K562 (cell line): ENCODE measurements around the gene FH. TPM values are rescaled to one million over a fixed set of nuclear protein-coding genes. Genes with fewer than 3 reads are reported as not detected.

Experiments
- CEBPG ChIP-seq, 3 experiments: fragments of 200-800 bp in 1 of 3; sonication (Bioruptor generic) in 1 of 3; sonication (generic) in 1 of 3; formaldehyde crosslinking in 1 of 3; IDR thresholded peaks in 2 of 3; conservative IDR thresholded peaks in 1 of 3; 2 replicates each; pipeline versions ENCODE4 v1.6.1 to v1.8.0; 2016 to 2022; ENCODE audit warnings: missing compliant biosample characterization in 2 of 3, missing genetic modification characterization in 2 of 3, mild to moderate bottlenecking in 1 of 3, missing genetic modification reagents in 1 of 3
- CSDE1 ChIP-seq, 2 experiments: fragments of 450-650 bp; IDR thresholded peaks; 2 replicates each; pipeline ENCODE4 v1.6.1; 2016; ENCODE audit warnings: mild to moderate bottlenecking in 1 of 2
- FOXJ3 ChIP-seq: sonication (generic); formaldehyde crosslinking; IDR thresholded peaks from 2 replicates; pipeline ENCODE4 v1.4.0; 2020; ENCODE audit warnings: mild to moderate bottlenecking, missing genetic modification reagents
- GABPB1 ChIP-seq: sonication (generic); formaldehyde crosslinking; IDR thresholded peaks from 2 replicates; pipeline ENCODE4 v1.8.0; 2022; ENCODE audit warnings: mild to moderate bottlenecking, missing genetic modification reagents
- GTF2F1 ChIP-seq: IDR thresholded peaks from 2 replicates; pipeline ENCODE4 v1.6.1; 2011; ENCODE audit warnings: low read depth, low read length, improper control_type of control experiment
- HNRNPUL1 ChIP-seq: fragments of 200-400 bp; formaldehyde crosslinking; IDR thresholded peaks from 2 replicates; pipeline ENCODE4 v1.6.1; 2017; ENCODE audit warnings: low read length
- KAT2B ChIP-seq: IDR thresholded peaks from one replicate; pipeline ENCODE4 v1.6.1; 2012; ENCODE audit warnings: low read depth, mild to moderate bottlenecking, control low read depth, inconsistent platforms, low read length, moderate library complexity
- MAZ ChIP-seq, 2 experiments: fragments of 450-650 bp in 1 of 2; sonication (generic) in 1 of 2; formaldehyde crosslinking; IDR thresholded peaks in 1 of 2; conservative IDR thresholded peaks in 1 of 2; 2 replicates each; pipeline versions ENCODE4 v1.4.0 to v1.5.0; 2020; ENCODE audit warnings: mild to moderate bottlenecking in 1 of 2, missing genetic modification reagents in 1 of 2
- MTF1 ChIP-seq: fragments of 250-450 bp; sonication (Bioruptor Pico); IDR thresholded peaks from 2 replicates; pipeline ENCODE4 v1.9.0; 2021; ENCODE audit warnings: moderate library complexity, mild to moderate bottlenecking, inconsistent platforms, borderline replicate concordance
- NCOA1 ChIP-seq: fragments of 450-650 bp; IDR thresholded peaks from 2 replicates; pipeline ENCODE4 v1.6.1; 2016; ENCODE audit warnings: low read depth
- NR3C1 ChIP-seq: sonication (generic); formaldehyde crosslinking; IDR thresholded peaks from 2 replicates; pipeline ENCODE4 v1.8.1; 2022; ENCODE audit warnings: missing genetic modification reagents
- POU5F1 ChIP-seq: fragments of 150-350 bp; IDR thresholded peaks from 2 replicates; pipeline ENCODE4 v1.6.1; 2014; ENCODE audit warnings: borderline replicate concordance, low read length, low read depth, mild to moderate bottlenecking; ENCODE audit not compliant: partially characterized antibody
- SIX5 ChIP-seq, 2 experiments: IDR thresholded peaks; 2 replicates each; pipeline ENCODE4 v1.6.1; 2011; ENCODE audit warnings: low read length in 2 of 2, borderline replicate concordance in 1 of 2, low read depth in 1 of 2, mild to moderate bottlenecking in 1 of 2, moderate library complexity in 1 of 2; ENCODE audit not compliant: insufficient read depth in 1 of 2
- STAG1 ChIP-seq: sonication (generic); formaldehyde crosslinking; IDR thresholded peaks from 2 replicates; pipeline ENCODE4 v1.5.0; 2020; ENCODE audit warnings: missing genetic modification reagents, borderline replicate concordance
- STAT5A ChIP-seq: IDR thresholded peaks from 2 replicates; pipeline ENCODE4 v1.6.1; 2012; ENCODE audit warnings: low read length, inconsistent platforms, borderline replicate concordance
- TAF7 ChIP-seq: fragments of 450-650 bp; IDR thresholded peaks from 2 replicates; pipeline ENCODE4 v1.6.1; 2016; ENCODE audit warnings: missing genetic modification characterization, missing compliant biosample characterization
- VEZF1 ChIP-seq: fragments of 200-800 bp; sonication (Bioruptor generic); IDR thresholded peaks from 2 replicates; pipeline ENCODE4 v1.6.1; 2017; ENCODE audit warnings: missing genetic modification characterization, missing compliant biosample characterization
- ZNF57 ChIP-seq: fragments of 450-650 bp; formaldehyde crosslinking; IDR thresholded peaks from 2 replicates; pipeline ENCODE4 v1.4.0; 2020; ENCODE audit warnings: mild to moderate bottlenecking, moderate library complexity
- ZNF589 ChIP-seq: fragments of 200-800 bp; sonication (Bioruptor generic); IDR thresholded peaks from 2 replicates; pipeline ENCODE4 v1.6.1; 2016; ENCODE audit warnings: low read depth, missing genetic modification characterization, missing compliant biosample characterization
- polyA plus RNA-seq, 8 experiments: library from polyadenylated mRNA; depleted of rRNA in 4 of 8; stranded (reverse) in 5 of 8; unstranded in 3 of 8; fragments of >200 nt; fragmentation: Nextera tagmentation in 2 of 8; fragmentation: Illumina TruSeq in 1 of 8; extraction: Ambion mirVana in 2 of 8; extraction: Trizol in 1 of 8; gene quantifications; 2 replicates each; pipeline versions ENCODE4 v1.2.1 to v1.2.3, GENCODE V29; 2011 to 2014; ENCODE audit warnings: inconsistent platforms in 1 of 8, missing spikeins in 1 of 8
- total RNA-seq, 7 experiments: library from RNA; depleted of rRNA in 6 of 7; stranded (reverse); fragments of >200 nt in 6 of 7; fragmentation: Illumina TruSeq in 2 of 7; extraction: Trizol in 2 of 7; gene quantifications; 2 replicates each; pipeline versions ENCODE4 v1.2.1 to v1.2.3, GENCODE V29; 2011 to 2021; ENCODE audit warnings: low replicate concordance in 1 of 7
- TF ChIP-seq, protein P1 (sequence below): fragments of 250-450 bp; sonication (Bioruptor Pico); IDR thresholded peaks from 2 replicates; pipeline ENCODE4 v1.5.0; 2020; ENCODE audit warnings: mild to moderate bottlenecking, borderline replicate concordance
- TF ChIP-seq, protein P2 (sequence below): sonication (generic); formaldehyde crosslinking; IDR thresholded peaks from 2 replicates; pipeline ENCODE4 v1.8.0; 2022; ENCODE audit warnings: missing genetic modification reagents, mild to moderate bottlenecking, borderline replicate concordance

Gene FH
- total and polyA plus RNA-seq, 9 of the 15 experiments (the other 6 are each of a cell fraction or from before 2014, with no cell fraction given), result 117 to 240 (median 211) TPM

DNA sequence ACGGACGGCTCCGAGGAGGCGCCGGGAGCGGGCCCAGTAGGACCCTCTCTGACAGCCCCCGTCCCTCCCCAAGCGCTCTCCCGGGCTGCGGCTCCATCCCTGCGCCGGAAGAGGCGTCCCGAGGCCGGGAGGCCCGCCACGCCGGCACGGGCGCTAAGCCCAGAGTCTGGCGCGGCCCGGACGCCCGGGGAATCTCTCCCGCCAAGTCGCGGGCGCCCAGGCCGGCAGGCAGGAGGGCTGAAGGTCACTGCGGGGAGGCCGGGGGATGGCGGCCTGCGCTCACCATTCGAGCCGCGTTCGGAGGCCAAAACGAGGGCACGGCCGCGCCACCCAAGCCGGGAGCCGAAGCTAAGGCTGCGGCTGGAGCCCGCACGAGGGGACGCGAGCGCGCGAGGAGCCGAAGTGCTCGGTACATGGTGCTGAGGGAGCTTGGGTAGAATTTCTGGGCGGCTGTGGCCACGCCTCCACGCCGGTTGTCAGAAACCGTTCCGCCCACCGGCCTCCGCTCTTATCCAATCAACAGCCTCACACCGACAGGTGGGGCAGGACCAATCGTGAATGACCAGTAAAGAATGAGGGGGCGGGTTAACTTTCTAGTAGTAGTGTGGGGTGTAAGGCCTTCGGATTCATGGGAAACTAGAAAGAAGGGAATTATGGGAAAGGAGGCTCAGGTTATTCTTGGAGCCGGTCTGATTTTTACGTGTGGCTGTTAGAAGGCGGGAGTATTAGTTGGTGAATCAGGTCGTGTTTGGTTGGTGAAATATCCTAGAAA, at the start of gene FH (continued):
- TF ChIP-seq HNRNPUL1, result no peak
- no peak for TF ChIP-seq CEBPG (CRISPR knock-in tag; IDR thresholded peaks at IDR 0.05)
- TF ChIP-seq CEBPG (tag; conservative IDR thresholded peaks at IDR 0.05 in 1 of 2, IDR thresholded peaks at IDR 0.05 in 1 of 2), result no peak
- no peak for TF ChIP-seq STAT5A
- no peak for TF ChIP-seq MTF1 (CRISPR knock-in tag)
- TF ChIP-seq GTF2F1, result 0 out of 2 replicates have a peak, but pooled peaks have one; percentile 82
- no peak for TF ChIP-seq ZNF589 (CRISPR knock-in tag)
- TF ChIP-seq NR3C1 (CRISPR knock-in tag), result no peak
- no peak for TF ChIP-seq STAG1 (CRISPR knock-in tag)
- peak; percentile 66; the same call in 1 of the 2 replicates for TF ChIP-seq TAF7 (tag)
- TF ChIP-seq POU5F1, result no peak
- peak; percentile 62 to 68; a peak in 2 of 4 replicates for TF ChIP-seq MAZ (CRISPR knock-in tag; conservative IDR thresholded peaks at IDR 0.05 in 1 of 2, IDR thresholded peaks at IDR 0.05 in 1 of 2)
- no peak; the same call in 1 of the 2 replicates for TF ChIP-seq VEZF1 (CRISPR knock-in tag)
- TF ChIP-seq CSDE1 (IDR thresholded peaks at IDR 0.05), result no peak
- no peak for TF ChIP-seq KAT2B
- TF ChIP-seq SIX5 (IDR thresholded peaks at IDR 0.05; ENCODE audit: borderline replicate concordance in 1 of 2, insufficient read depth in 1 of 2, low read depth in 1 of 2, low read length in 2 of 2), result no peak
- no peak for TF ChIP-seq ZNF57 (CRISPR knock-in tag)
- no peak; the same call in 1 of the 2 replicates for TF ChIP-seq NCOA1
- TF ChIP-seq, protein P1, sequence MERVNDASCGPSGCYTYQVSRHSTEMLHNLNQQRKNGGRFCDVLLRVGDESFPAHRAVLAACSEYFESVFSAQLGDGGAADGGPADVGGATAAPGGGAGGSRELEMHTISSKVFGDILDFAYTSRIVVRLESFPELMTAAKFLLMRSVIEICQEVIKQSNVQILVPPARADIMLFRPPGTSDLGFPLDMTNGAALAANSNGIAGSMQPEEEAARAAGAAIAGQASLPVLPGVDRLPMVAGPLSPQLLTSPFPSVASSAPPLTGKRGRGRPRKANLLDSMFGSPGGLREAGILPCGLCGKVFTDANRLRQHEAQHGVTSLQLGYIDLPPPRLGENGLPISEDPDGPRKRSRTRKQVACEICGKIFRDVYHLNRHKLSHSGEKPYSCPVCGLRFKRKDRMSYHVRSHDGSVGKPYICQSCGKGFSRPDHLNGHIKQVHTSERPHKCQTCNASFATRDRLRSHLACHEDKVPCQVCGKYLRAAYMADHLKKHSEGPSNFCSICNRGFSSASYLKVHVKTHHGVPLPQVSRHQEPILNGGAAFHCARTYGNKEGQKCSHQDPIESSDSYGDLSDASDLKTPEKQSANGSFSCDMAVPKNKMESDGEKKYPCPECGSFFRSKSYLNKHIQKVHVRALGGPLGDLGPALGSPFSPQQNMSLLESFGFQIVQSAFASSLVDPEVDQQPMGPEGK (CRISPR knock-in tag), result no peak
- no peak for TF ChIP-seq FOXJ3 (CRISPR knock-in tag)
- TF ChIP-seq GABPB1 (CRISPR knock-in tag), result peak; percentile 79
- TF ChIP-seq, protein P2, sequence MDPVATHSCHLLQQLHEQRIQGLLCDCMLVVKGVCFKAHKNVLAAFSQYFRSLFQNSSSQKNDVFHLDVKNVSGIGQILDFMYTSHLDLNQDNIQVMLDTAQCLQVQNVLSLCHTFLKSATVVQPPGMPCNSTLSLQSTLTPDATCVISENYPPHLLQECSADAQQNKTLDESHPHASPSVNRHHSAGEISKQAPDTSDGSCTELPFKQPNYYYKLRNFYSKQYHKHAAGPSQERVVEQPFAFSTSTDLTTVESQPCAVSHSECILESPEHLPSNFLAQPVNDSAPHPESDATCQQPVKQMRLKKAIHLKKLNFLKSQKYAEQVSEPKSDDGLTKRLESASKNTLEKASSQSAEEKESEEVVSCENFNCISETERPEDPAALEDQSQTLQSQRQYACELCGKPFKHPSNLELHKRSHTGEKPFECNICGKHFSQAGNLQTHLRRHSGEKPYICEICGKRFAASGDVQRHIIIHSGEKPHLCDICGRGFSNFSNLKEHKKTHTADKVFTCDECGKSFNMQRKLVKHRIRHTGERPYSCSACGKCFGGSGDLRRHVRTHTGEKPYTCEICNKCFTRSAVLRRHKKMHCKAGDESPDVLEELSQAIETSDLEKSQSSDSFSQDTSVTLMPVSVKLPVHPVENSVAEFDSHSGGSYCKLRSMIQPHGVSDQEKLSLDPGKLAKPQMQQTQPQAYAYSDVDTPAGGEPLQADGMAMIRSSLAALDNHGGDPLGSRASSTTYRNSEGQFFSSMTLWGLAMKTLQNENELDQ (CRISPR knock-in tag), result no peak
